Measurements from ENCODE around the gene CDKN2C. TPM values are rescaled to one million over a fixed set of nuclear protein-coding genes. Genes with fewer than 3 reads are reported as not detected.

CDKN2C gene
- total RNA-seq, 1 donor: 19.0 TPM

GRCh38 chr1:50980505-50980904 is 10.5 kb downstream of the CDKN2C start:
- no peak for TF ChIP-seq CTCF (IDR thresholded peaks at IDR 0.05; ENCODE audit: insufficient read depth, low read depth, low read length)
- no peak overlapping the region for H3K4me3 ChIP-seq (ENCODE audit: low read depth, low read length)
- DNase-seq (ENCODE audit: low read depth): no peak

GRCh38 chr1:50981741-50982140 is 11.7 kb downstream of the CDKN2C start:
- no peak for TF ChIP-seq CTCF (IDR thresholded peaks at IDR 0.05; ENCODE audit: insufficient read depth, low read depth, low read length)
- no peak overlapping the region for H3K4me3 ChIP-seq (ENCODE audit: low read depth, low read length)
- no peak for DNase-seq (ENCODE audit: low read depth)

GRCh38 chr1:50982611-50983010 is 12.6 kb downstream of the CDKN2C start:
- DNase-seq (ENCODE audit: low read depth): no peak
- H3K4me3 ChIP-seq (ENCODE audit: low read depth, low read length): no peak overlapping the region
- no peak for TF ChIP-seq CTCF (IDR thresholded peaks at IDR 0.05; ENCODE audit: insufficient read depth, low read depth, low read length)

- no peak overlapping the region for H3K4me3 ChIP-seq (ENCODE audit: low read depth, low read length)
- DNase-seq (ENCODE audit: low read depth): no peak
- TF ChIP-seq CTCF (IDR thresholded peaks at IDR 0.05; ENCODE audit: insufficient read depth, low read depth, low read length): no peak
Measured at GRCh38 chr1:50983219-50983802, 13.3 kb downstream of the CDKN2C start.

GRCh38 chr1:50985094-50985493 is 15.0 kb downstream of the CDKN2C start:
- TF ChIP-seq CTCF (IDR thresholded peaks at IDR 0.05; ENCODE audit: insufficient read depth, low read depth, low read length): no peak
- DNase-seq (ENCODE audit: low read depth): no peak
- no peak overlapping the region for H3K4me3 ChIP-seq (ENCODE audit: low read depth, low read length)

- no peak for DNase-seq (ENCODE audit: low read depth)
- no peak for TF ChIP-seq CTCF (IDR thresholded peaks at IDR 0.05; ENCODE audit: insufficient read depth, low read depth, low read length)
- no peak overlapping the region for H3K4me3 ChIP-seq (ENCODE audit: low read depth, low read length)
Measured at GRCh38 chr1:50986653-50987052, 16.6 kb downstream of the CDKN2C start.

GRCh38 chr1:50989694-50990093 is 19.6 kb downstream of the CDKN2C start:
- no peak for TF ChIP-seq CTCF (IDR thresholded peaks at IDR 0.05; ENCODE audit: insufficient read depth, low read depth, low read length)
- DNase-seq (ENCODE audit: low read depth): no peak
- no peak overlapping the region for H3K4me3 ChIP-seq (ENCODE audit: low read depth, low read length)
